ENCODE data around the gene PRM1. TPM values are rescaled to one million over a fixed set of nuclear protein-coding genes. Genes with fewer than 3 reads are reported as not detected.

Gene PRM1
- total RNA-seq, 1 donor from 2014 or later, result not detected

- no peaks in the 10 kb centered on the region for H3K4me1 ChIP-seq (ENCODE audit: control insufficient read depth in 3 of 3, insufficient read depth in 3 of 3, low read length in 3 of 3)
- no peaks in the 10 kb centered on the region for H3K36me3 ChIP-seq (ENCODE audit: control insufficient read depth in 3 of 3, insufficient read depth in 3 of 3, low read length in 3 of 3)
- peaks cover 0 to 3% (median 0%) of the 10 kb centered on the region in 3 donors for H3K27me3 ChIP-seq (ENCODE audit: control insufficient read depth in 3 of 3, insufficient read depth in 3 of 3, low read length in 3 of 3)
- no peak overlapping the region for H3K27ac ChIP-seq (ENCODE audit: low read depth, low read length)
- no peaks in the 10 kb centered on the region for H3K9me3 ChIP-seq (ENCODE audit: control insufficient read depth in 3 of 3, low read length in 3 of 3)
- H3K4me3 ChIP-seq (ENCODE audit: low read length in 3 of 3), result no peak overlapping the region
- no peak overlapping the region for H3K9ac ChIP-seq (ENCODE audit: low read depth in 1 of 3, low read length in 3 of 3)
Measured at GRCh38 chr16:11285842-11286241, 4.7 kb upstream of the PRM1 start.

- H3K27ac ChIP-seq (ENCODE audit: low read depth, low read length), result no peak overlapping the region
- H3K4me3 ChIP-seq (ENCODE audit: low read length in 3 of 3), result no peak overlapping the region
- H3K9me3 ChIP-seq (ENCODE audit: control insufficient read depth in 3 of 3, low read length in 3 of 3), result no peaks in the 10 kb centered on the region
- H3K4me1 ChIP-seq (ENCODE audit: control insufficient read depth in 3 of 3, insufficient read depth in 3 of 3, low read length in 3 of 3), result no peaks in the 10 kb centered on the region
- no peak overlapping the region for H3K9ac ChIP-seq (ENCODE audit: low read depth in 1 of 3, low read length in 3 of 3)
- H3K36me3 ChIP-seq (ENCODE audit: control insufficient read depth in 3 of 3, insufficient read depth in 3 of 3, low read length in 3 of 3), result no peaks in the 10 kb centered on the region
- peaks cover 0 to 3% (median 0%) of the 10 kb centered on the region in 3 donors for H3K27me3 ChIP-seq (ENCODE audit: control insufficient read depth in 3 of 3, insufficient read depth in 3 of 3, low read length in 3 of 3)
Measured at GRCh38 chr16:11283820-11284248, 2.7 kb upstream of the PRM1 start.

- H3K27me3 ChIP-seq (ENCODE audit: control insufficient read depth in 3 of 3, insufficient read depth in 3 of 3, low read length in 3 of 3), result peaks cover 0 to 8% (median 0%) of the 10 kb centered on the region in 3 donors
- H3K36me3 ChIP-seq (ENCODE audit: control insufficient read depth in 3 of 3, insufficient read depth in 3 of 3, low read length in 3 of 3), result no peaks in the 10 kb centered on the region
- no peak overlapping the region for H3K9ac ChIP-seq (ENCODE audit: low read depth in 1 of 3, low read length in 3 of 3)
- no peak overlapping the region for H3K4me3 ChIP-seq (ENCODE audit: low read length in 3 of 3)
- H3K9me3 ChIP-seq (ENCODE audit: control insufficient read depth in 3 of 3, low read length in 3 of 3), result no peaks in the 10 kb centered on the region
- H3K27ac ChIP-seq (ENCODE audit: low read depth, low read length), result no peak overlapping the region
- H3K4me1 ChIP-seq (ENCODE audit: control insufficient read depth in 3 of 3, insufficient read depth in 3 of 3, low read length in 3 of 3), result no peaks in the 10 kb centered on the region
Measured at GRCh38 chr16:11278681-11279628, 2.2 kb downstream of the PRM1 start.

GRCh38 chr16:11277607-11278337 lies 3.4 kb downstream of the PRM1 start:
- H3K36me3 ChIP-seq (ENCODE audit: control insufficient read depth in 3 of 3, insufficient read depth in 3 of 3, low read length in 3 of 3), result no peaks in the 10 kb centered on the region
- no peaks in the 10 kb centered on the region for H3K9me3 ChIP-seq (ENCODE audit: control insufficient read depth in 3 of 3, low read length in 3 of 3)
- no peak overlapping the region for H3K4me3 ChIP-seq (ENCODE audit: low read length in 3 of 3)
- peaks cover 0 to 8% (median 0%) of the 10 kb centered on the region in 3 donors for H3K27me3 ChIP-seq (ENCODE audit: control insufficient read depth in 3 of 3, insufficient read depth in 3 of 3, low read length in 3 of 3)
- no peak overlapping the region for H3K27ac ChIP-seq (ENCODE audit: low read depth, low read length)
- H3K9ac ChIP-seq (ENCODE audit: low read depth in 1 of 3, low read length in 3 of 3), result no peak overlapping the region
- H3K4me1 ChIP-seq (ENCODE audit: control insufficient read depth in 3 of 3, insufficient read depth in 3 of 3, low read length in 3 of 3), result no peaks in the 10 kb centered on the region

- Histone ChIP-seq H3K36me3 (ENCODE audit: control insufficient read depth in 3 of 3, insufficient read depth in 3 of 3, low read length in 3 of 3) (no peaks in the 10 kb centered on the region), H3K4me1 (ENCODE audit: control insufficient read depth in 3 of 3, insufficient read depth in 3 of 3, low read length in 3 of 3) (no peaks in the 10 kb centered on the region), H3K27ac (ENCODE audit: low read depth, low read length) (no peak overlapping the region), H3K27me3 (ENCODE audit: control insufficient read depth in 3 of 3, insufficient read depth in 3 of 3, low read length in 3 of 3) (peaks cover 0 to 5% (median 0%) of the 10 kb centered on the region in 3 donors), H3K4me3 (ENCODE audit: low read length in 3 of 3) (no peak overlapping the region), H3K9me3 (ENCODE audit: control insufficient read depth in 3 of 3, low read length in 3 of 3) (no peaks in the 10 kb centered on the region), H3K9ac (ENCODE audit: low read depth in 1 of 3, low read length in 3 of 3) (no peak overlapping the region)
Measured at GRCh38 chr16:11276896-11277593, 4.1 kb downstream of the PRM1 start.

GRCh38 chr16:11276143-11276895 lies 4.8 kb downstream of the PRM1 start, which contains the start of gene PRM2:
TSS of gene PRM2 (minus strand) at chr16:11276480. CDS start at chr16:11276370, 110 bp downstream.
- H3K9ac ChIP-seq (ENCODE audit: low read depth in 1 of 3, low read length in 3 of 3), result no peak within 1 kb of the TSS
- no peaks in the 10 kb centered on the region for H3K36me3 ChIP-seq (ENCODE audit: control insufficient read depth in 3 of 3, insufficient read depth in 3 of 3, low read length in 3 of 3)
- no peak within 1 kb of the TSS for H3K27ac ChIP-seq (ENCODE audit: low read depth, low read length)
- H3K4me3 ChIP-seq (ENCODE audit: low read length in 3 of 3), result no peak within 1 kb of the TSS
- H3K9me3 ChIP-seq (ENCODE audit: control insufficient read depth in 3 of 3, low read length in 3 of 3), result no peaks in the 10 kb centered on the region
- peaks cover 0 to 5% (median 0%) of the 10 kb centered on the region in 3 donors for H3K27me3 ChIP-seq (ENCODE audit: control insufficient read depth in 3 of 3, insufficient read depth in 3 of 3, low read length in 3 of 3)
- no peaks in the 10 kb centered on the region for H3K4me1 ChIP-seq (ENCODE audit: control insufficient read depth in 3 of 3, insufficient read depth in 3 of 3, low read length in 3 of 3)

GRCh38 chr16:11274964-11275363 lies 6.2 kb downstream of the PRM1 start:
- H3K4me3 ChIP-seq (ENCODE audit: low read length in 3 of 3), result no peak overlapping the region
- H3K36me3 ChIP-seq (ENCODE audit: control insufficient read depth in 3 of 3, insufficient read depth in 3 of 3, low read length in 3 of 3), result no peaks in the 10 kb centered on the region
- no peak overlapping the region for H3K9ac ChIP-seq (ENCODE audit: low read depth in 1 of 3, low read length in 3 of 3)
- no peaks in the 10 kb centered on the region for H3K9me3 ChIP-seq (ENCODE audit: control insufficient read depth in 3 of 3, low read length in 3 of 3)
- H3K27me3 ChIP-seq (ENCODE audit: control insufficient read depth in 3 of 3, insufficient read depth in 3 of 3, low read length in 3 of 3), result peaks cover 0 to 5% (median 0%) of the 10 kb centered on the region in 3 donors
- no peaks in the 10 kb centered on the region for H3K4me1 ChIP-seq (ENCODE audit: control insufficient read depth in 3 of 3, insufficient read depth in 3 of 3, low read length in 3 of 3)
- no peak overlapping the region for H3K27ac ChIP-seq (ENCODE audit: low read depth, low read length)

- no peaks in the 10 kb centered on the region for H3K36me3 ChIP-seq (ENCODE audit: control insufficient read depth in 3 of 3, insufficient read depth in 3 of 3, low read length in 3 of 3)
- no peaks in the 10 kb centered on the region for H3K4me1 ChIP-seq (ENCODE audit: control insufficient read depth in 3 of 3, insufficient read depth in 3 of 3, low read length in 3 of 3)
- H3K4me3 ChIP-seq (ENCODE audit: low read length in 3 of 3), result no peak overlapping the region
- no peak overlapping the region for H3K9ac ChIP-seq (ENCODE audit: low read depth in 1 of 3, low read length in 3 of 3)
- H3K27ac ChIP-seq (ENCODE audit: low read depth, low read length), result no peak overlapping the region
- no peaks in the 10 kb centered on the region for H3K9me3 ChIP-seq (ENCODE audit: control insufficient read depth in 3 of 3, low read length in 3 of 3)
- peaks cover 0 to 5% (median 0%) of the 10 kb centered on the region in 3 donors for H3K27me3 ChIP-seq (ENCODE audit: control insufficient read depth in 3 of 3, insufficient read depth in 3 of 3, low read length in 3 of 3)
Measured at GRCh38 chr16:11273721-11274324, 7.3 kb downstream of the PRM1 start.

Measured in skeletal muscle tissue (tissue), 4 donors.